8988T (cell line): ENCODE data around the gene SNAPC2.

Experiments used
- DNase-seq: peaks from one replicate; pipeline ENCODE4 v3.0.0; 2011

Gene SNAPC2

DNA sequence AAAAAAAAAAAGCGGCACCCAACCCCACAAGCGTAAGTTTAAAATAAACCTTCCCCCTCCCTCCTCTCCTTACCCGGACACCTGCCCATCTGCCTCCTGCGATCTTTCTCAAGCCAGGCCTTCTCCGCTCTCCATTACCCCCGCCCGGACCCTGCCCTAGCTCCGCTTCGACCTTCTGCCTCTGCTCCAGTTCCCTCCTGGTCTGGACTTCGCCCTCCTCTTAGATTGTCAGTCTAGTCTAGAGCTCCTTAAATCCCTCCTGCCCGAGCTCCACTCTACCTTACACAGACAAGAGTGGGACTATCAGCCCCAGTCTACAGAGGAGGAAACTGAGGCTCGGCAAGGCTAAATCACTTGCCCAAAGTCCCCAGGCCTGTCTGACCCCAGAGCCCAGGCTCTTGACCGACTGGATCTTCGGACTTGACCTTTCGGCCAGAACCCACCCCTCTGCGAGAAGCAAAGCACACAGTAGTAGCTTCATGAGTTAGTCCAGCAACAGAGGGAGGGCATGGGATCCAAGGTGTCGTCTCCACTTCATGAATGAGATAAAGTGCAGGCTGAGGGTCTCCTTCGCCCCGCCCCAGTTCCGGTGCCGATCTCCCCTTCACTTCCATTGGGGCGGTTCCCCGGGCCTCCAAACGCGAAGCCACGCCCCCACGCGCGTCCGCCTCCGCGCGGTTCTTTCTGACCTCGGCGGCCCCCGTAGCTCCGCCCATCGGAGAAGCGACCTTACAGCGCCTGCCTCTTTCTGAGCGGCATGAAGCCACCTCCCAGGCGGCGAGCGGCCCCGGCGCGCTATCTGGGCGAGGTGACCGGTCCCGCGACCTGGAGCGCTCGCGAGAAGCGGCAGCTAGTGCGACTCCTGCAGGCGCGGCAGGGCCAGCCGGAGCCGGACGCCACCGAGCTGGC, at the start of gene SNAPC2:
Gene SNAPC2, plus strand, starts transcription at position 729 of the 909 bp plus-strand sequence. Its CDS starts 29 bp downstream, at position 758.
- peak; percentile 89 for DNase-seq

- DNase-seq = no peak
Observed at GRCh38 chr19:7870571-7871436, 49.3 kb upstream of the SNAPC2 start.

GRCh38 chr19:7871437-7872305, 48.5 kb upstream of the SNAPC2 start:
- peak; percentile 54 for DNase-seq

DNA sequence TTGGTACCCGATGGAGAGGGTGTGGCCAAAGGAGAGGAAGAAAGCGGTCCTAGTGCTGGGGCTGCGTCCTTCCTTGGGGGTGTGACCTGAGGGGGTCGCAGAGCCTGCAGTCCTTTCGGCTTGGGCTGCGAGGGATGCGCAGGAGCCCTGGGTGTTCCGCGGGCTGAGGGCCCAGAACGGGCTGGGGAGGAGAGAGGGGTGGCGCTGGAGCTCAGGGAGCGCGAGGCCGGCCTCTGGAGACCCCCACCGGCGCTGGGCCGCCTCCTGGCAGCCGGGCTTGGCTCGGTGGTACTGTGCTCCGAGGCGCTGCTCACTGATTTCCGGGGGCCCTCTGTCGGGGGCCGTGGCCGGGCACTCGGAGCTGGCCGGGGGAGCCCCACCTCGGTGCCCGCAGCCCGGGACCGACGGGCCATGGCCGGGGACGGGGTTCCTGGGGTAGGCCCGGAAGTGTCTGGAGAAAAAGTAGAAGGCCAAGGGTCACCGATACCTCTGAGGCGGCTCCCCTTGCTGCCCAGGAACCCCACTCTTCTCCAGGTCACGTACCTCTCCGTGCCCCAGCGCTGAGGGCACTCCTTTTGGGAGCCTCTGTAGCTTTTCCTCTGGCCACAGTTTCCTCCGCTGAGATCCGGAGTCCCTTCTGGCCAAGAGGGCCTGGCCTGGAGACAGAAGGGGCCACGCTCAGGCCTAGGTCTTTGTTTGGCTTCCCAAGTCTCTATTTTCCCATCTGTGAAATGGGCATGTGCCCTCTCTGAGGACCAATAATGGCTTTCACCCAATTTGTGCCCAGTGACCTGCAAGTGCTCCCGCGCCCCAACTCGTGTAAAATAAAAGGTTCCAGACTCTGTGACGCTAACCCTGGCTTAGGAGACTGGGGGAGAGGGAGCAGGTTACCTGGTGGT, 47.6 kb upstream of the SNAPC2 start:
- no peak for DNase-seq

DNA sequence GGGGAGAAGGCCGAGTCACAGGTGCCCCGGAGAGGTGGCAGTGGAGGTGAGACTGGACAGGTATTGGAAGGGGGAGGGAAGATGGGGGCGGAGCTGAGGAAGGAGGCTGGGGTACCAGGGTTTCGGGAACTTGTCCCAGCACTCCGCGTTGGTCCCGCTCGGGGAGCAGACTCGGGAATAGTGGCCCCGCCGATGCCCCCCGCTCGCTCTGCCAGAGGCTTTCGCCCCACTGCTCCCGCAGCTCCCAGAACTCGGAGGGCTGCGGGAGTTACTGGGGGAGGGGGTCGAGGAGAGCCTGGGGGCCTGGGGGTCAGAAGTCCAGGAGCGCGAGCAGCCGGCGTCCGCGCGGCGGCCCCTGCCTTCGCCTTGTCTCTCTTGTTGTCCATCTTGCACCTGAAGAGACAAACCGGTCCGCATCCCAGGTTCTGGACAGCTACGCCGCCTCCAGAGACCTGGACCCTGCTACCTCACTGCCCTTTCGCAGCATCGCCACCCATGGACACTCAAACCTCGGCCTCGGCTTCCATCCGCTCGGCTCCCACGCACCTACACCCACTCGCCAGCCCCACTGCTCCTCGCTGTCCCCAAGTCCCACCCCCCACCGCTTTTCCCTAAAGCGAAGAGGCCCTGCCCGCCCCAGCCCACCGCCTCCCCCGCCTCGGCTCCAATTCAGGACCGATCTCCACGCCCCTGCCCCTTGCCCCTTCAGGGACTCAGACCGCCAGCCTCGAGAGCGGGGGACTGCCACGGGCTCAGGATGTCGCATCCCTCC, 46.6 kb upstream of the SNAPC2 start:
- no peak for DNase-seq

GRCh38 chr19:7874076-7874896, 45.9 kb upstream of the SNAPC2 start, which contains the start of gene PRR36:
TSS of gene PRR36 (minus strand) at chr19:7874390. CDS start at chr19:7873689, 701 bp downstream.
- peak; percentile 76 for DNase-seq

DNA sequence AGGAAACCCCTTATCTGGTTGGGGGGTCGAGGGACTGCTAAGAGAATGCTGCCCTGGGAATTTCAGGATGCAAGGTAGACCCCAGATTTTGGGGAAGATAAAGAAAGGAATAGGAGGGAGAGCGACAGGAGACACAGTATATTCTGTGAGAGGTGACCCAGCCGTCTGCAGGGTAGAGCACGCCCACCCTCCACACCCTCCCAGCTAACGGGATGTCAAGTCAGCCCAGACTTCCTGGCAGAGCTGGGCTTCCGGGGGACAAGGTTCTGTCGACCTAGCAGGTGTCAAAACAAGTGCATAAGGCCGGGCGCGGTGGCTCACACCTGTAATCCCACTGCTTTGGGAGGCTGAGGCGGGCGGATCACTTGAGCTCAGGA, 45.3 kb upstream of the SNAPC2 start:
- no peak for DNase-seq

DNA sequence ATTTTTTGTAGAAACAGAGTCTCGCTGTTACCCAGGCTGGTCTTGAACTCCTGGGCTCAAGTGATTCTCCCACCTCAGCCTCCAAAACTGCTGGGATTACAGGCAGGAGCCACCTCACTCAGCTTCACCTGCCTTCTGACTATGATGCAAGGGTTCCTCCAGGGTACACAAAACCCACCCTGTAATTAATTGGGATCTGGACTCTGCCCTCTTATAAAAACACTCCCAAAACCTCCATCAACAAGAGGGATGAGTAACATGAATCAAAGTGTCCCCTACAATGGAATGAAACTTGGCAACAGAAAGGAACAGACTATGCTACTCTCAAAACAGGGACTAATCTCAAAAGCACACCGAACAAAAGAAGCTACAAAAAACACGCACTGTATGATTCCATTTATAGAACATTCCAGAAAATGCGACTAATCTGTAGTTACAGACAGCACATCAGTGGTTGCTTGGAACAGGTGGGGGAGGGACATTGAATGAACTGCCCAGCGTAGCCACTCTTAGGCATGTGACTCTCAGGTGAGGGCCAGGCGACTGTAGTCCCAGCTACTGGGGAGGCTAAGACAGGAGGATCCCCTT, 42.8 kb upstream of the SNAPC2 start:
- DNase-seq = no peak

DNA sequence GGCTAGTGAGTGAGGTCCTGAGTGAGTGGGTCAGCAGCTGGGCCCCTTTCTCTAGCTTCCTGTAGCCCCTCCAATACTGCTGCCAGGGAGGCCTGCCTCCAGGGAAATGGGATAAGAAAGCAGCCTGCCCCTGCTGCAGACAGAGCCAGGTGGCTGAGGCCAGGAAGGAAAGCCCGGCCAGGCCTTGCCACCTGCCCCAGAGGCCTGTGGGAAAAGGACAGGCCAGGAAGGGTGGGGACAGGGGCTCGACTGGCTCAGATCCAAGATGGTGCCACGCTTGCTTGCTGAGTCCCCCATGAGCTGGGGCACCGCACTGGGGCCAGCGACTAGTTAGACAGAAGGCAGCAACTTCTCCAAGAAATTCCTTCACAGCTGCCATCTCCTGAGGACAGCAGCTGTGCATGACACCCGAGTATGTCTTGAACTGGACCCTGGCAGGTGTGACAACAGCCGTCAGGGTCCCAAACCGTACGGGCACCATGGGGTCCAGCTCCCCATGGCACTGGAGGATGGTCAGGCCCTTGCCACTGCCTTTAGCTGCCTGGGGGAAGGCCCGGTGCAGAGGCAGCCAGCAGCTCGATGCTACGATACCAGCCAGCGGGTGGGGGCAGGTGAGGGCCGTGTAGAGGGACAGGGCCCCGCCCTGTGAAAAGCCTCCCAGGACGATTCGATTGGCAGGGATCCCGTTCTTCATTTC, 40.9 kb upstream of the SNAPC2 start:
- no peak for DNase-seq

DNA sequence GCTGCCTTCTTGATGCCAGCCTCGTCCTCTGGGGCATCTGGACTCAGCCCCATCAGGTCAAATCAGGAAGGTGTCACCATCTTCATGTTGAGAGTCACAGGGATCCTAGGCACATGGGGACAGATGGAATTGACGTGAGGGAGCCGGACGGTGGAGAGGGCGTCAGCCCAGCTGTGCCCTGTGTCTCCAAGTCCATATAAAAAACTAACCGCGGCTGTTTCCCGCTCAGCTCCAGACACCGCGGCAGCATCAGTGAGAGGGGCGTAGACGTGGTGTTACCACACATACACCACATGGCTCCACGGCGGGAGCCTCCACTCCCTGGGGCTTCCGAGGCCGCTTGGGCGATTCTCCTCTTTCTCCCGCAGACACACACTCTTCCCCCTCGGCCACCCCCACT, 40.3 kb upstream of the SNAPC2 start:
- no peak for DNase-seq

- DNase-seq = no peak
Observed at GRCh38 chr19:7881910-7882309, 38.2 kb upstream of the SNAPC2 start.

DNA sequence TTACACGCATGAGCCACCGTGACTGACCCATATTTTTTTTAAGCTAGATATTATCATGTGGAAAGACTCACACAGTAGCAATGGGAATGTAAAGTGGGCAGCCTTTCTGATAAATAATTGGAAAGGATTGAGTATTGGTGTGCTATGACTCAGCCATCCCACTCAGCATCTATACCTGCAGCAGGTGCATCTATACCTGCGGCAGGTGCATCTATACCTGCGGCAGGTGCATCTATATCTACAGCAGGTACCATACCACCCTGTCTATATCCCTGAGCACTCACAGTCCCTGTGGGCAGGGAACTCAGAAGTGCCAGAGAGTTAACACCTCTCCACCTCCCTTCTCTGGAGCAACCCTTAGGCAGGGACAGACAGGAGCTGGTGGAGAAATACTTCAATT, 37.0 kb upstream of the SNAPC2 start:
- no peak for DNase-seq

GRCh38 chr19:7883796-7884570, 36.2 kb upstream of the SNAPC2 start:
- DNase-seq = no peak

- no peak for DNase-seq
Observed at GRCh38 chr19:7885818-7886217, 34.3 kb upstream of the SNAPC2 start.

- no peak for DNase-seq
Observed at GRCh38 chr19:7887408-7888144, 32.6 kb upstream of the SNAPC2 start.

- peak; percentile 67 for DNase-seq
Observed at GRCh38 chr19:7888145-7888825, 31.9 kb upstream of the SNAPC2 start, which contains the start of gene LRRC8E. TSS of gene LRRC8E (plus strand) at chr19:7888510. CDS start at chr19:7895604, 7,094 bp downstream.

DNA sequence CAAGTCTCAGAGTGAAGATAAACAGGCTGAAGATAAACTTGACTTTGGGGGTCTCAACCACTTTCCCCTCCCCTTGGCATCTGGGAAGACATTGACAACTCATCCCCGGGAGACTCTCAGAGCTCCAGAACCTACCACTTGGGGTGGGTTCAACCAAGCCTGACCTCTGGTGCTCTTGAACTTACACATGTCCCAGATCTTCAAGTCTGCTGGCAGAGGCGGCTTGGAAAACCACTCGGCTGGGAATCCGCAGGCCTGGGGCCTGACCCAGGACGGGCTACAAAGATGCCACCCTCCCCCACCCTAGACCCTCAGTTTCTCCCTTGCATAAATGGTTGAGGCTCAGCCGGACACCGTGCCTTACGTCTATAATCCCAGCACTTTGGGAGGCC, 31.3 kb upstream of the SNAPC2 start:
- no peak for DNase-seq
